ENCODE measurements around the gene FRMD8.
"Not testable (repeated sequence)": the region's sequence is repeated elsewhere in the genome, so short reads cannot be mapped to it uniquely, and the experiment has no call there.

Gene FRMD8

GRCh38 chr11:65442842-65443331, 56.5 kb downstream of the FRMD8 start:
- H3K4me3 ChIP-seq (ENCODE audit: low read length) = no peak overlapping the region
- no peak for TF ChIP-seq ZNF274 (IDR thresholded peaks at IDR 0.05; ENCODE audit: low read depth, low read length)

DNA sequence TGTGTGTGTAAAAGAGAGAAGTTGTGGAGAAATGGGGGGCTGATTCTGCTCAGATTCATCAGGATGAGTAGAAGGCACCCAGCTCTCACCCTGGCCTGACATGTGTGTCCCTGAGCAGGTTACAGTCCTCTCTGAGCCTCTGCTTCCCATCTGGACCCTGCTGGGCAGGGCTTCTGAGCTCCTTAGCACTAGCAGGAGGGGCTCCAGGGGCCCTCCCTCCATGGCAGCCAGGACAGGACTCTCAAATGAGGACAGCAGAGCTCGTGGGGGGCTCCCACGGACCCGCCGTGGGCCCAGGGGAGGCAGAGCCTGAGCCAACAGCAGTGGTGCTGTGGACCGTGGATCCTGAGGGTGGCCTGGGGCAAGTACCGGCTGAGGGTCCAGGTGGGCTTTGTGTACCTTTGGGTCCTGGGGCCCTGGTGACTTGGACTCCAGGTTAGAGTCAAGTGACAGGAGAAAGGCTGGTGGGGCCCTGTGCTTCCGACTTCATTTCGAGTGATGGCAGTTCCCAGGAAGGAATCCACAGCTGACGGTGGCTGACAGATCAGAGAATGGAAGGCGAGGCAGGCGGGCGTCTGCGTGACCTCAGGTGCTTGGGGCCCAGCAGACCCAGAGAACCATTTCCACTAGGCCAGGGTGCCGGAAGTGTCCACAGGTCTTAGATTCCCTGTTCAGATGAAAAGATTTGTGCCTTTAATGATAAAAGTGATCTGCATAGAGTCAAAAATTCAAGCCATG, 58.0 kb downstream of the FRMD8 start:
- H3K4me3 ChIP-seq (ENCODE audit: low read length) = no peak overlapping the region
- no peak for TF ChIP-seq ZNF274 (IDR thresholded peaks at IDR 0.05; ENCODE audit: low read depth, low read length)

DNA sequence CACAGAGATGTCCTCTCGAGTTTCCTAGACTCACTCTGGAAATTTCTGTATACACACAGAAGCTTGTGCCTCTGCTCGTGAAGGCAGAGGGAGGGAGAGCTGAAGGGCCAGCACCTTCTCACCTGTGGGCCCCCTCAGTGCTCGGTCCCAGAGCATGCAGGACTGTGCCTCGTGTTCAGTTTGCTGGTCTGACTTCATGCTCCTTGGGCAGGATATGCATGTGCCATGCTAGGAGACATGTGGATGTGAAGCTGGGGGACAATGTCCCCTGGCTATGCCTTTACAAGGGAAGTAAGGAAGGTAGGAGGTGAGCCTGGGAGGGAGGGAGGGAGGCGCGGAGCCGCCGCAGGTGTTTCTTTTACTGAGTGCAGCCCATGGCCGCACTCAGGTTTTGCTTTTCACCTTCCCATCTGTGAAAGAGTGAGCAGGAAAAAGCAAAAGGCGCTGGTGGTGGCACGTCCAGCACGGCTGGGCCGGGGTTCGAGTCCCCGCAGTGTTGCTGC, 58.7 kb downstream of the FRMD8 start:
- TF ChIP-seq ZNF274 (IDR thresholded peaks at IDR 0.05; ENCODE audit: low read depth, low read length) = no peak
- H3K4me3 ChIP-seq (ENCODE audit: low read length) = no peak overlapping the region

GRCh38 chr11:65445604-65446445, 59.4 kb downstream of the FRMD8 start:
- no peak overlapping the region for H3K4me3 ChIP-seq (ENCODE audit: low read length)
- TF ChIP-seq ZNF274 (IDR thresholded peaks at IDR 0.05; ENCODE audit: low read depth, low read length) = no peak

GRCh38 chr11:65446446-65447277, 60.2 kb downstream of the FRMD8 start:
- H3K4me3 ChIP-seq (ENCODE audit: low read length) = no peak overlapping the region
- TF ChIP-seq ZNF274 (IDR thresholded peaks at IDR 0.05; ENCODE audit: low read depth, low read length) = no peak

- H3K4me3 ChIP-seq (ENCODE audit: low read length) = no peak overlapping the region
- no peak for TF ChIP-seq ZNF274 (IDR thresholded peaks at IDR 0.05; ENCODE audit: low read depth, low read length)
These were observed 61.6 kb downstream of the FRMD8 start for GRCh38 chr11:65448074-65448417.

- no peak overlapping the region for H3K4me3 ChIP-seq (ENCODE audit: low read length)
- TF ChIP-seq ZNF274 (IDR thresholded peaks at IDR 0.05; ENCODE audit: low read depth, low read length) = no peak
These were observed 62.1 kb downstream of the FRMD8 start for GRCh38 chr11:65448418-65449105.

DNA sequence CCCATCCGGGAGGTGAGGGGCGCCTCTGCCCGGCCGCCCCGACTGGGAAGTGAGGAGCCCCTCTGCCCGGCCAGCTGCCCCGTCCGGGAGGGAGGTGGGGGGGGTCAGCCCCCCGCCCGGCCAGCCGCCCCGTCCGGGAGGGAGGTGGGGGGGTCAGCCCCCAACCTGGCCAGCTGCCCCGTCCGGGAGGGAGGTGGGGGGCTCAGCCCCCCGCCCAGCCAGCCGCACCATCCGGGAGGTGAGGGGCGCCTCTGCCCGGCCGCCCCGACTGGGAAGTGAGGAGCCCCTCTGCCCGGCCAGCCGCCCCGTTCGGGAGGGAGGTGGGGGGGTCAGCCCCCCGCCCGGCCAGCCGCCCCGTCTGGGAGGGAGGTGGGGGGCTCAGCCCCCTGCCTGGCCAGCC, 64.9 kb downstream of the FRMD8 start:
- H3K4me3 ChIP-seq (ENCODE audit: low read length) = not testable (repeated sequence)

- H3K4me3 ChIP-seq (ENCODE audit: low read length) = not testable (repeated sequence)
These were observed 65.8 kb downstream of the FRMD8 start for GRCh38 chr11:65452259-65452658.

DNA sequence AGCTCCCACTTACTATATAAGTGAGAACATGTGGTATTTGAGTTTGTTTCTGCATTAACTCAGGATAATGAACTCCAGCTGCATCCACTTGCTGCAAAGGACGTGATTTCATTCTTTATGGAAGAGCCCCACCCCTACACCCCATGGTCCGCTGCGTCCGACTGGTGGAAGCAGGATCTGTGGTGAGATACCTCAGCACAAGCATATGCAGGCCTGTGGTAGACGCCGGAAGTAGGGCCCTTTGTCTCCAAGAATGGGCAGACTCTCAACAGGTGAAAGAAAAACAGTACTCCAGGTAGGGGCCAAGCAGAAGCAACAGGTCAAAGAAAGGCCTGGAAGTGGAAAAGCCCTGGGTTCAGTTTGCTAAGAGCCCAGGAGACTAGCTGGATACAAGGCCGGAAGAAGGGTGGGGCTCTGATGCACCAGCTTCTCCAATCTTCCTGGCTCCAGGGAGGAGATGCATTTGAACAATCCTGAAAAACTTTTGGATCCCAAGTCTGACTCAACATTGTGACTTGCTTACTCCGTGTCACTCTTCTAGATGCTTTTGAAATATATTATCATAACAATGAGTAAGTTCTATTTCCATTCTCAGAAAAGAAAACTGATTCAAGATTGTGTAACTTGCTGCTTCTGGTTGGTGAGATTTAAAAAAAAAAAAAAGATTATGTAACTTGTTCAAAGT, 66.5 kb downstream of the FRMD8 start:
- TF ChIP-seq ZNF274 (IDR thresholded peaks at IDR 0.05; ENCODE audit: low read depth, low read length) = no peak
- no peak overlapping the region for H3K4me3 ChIP-seq (ENCODE audit: low read length)

DNA sequence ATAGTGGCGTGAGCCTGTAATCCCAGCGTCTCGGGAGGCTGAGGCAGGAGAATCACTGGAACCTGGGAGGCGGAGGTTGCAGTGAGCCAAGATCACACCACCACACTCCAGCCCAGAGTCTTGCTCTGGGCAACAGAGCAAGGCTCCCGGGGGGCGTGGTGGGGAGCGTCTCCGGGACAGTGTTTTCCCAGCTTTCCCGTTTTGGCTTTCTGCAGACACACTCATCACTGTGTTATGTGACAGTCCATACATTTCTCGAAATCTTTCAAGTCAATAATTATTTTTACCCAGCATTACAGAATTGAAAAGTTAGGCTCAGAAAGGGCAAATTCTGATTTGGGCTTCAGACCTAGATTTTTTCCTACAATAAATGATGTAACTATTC, 67.9 kb downstream of the FRMD8 start:
- TF ChIP-seq ZNF274 (IDR thresholded peaks at IDR 0.05; ENCODE audit: low read depth, low read length) = no peak
- H3K4me3 ChIP-seq (ENCODE audit: low read length) = peak overlapping the region; percentile 81; the same call in 1 of the 2 replicates

GRCh38 chr11:65454696-65455456, 68.4 kb downstream of the FRMD8 start:
- peak overlapping the region; percentile 81; the same call in 1 of the 2 replicates for H3K4me3 ChIP-seq (ENCODE audit: low read length)
- no peak for TF ChIP-seq ZNF274 (IDR thresholded peaks at IDR 0.05; ENCODE audit: low read depth, low read length)

Data from GM08714 (cell line).